Putamen (tissue), 1 donor: ENCODE measurements around the gene CCNQ.
A peak's percentile ranks its signal among the peaks of the same experiment; 100 is the strongest.
"Not testable (repeated sequence)": the region's sequence is repeated elsewhere in the genome, so short reads cannot be mapped to it uniquely, and the experiment has no call there.

Experiments used
- DNase-seq: peaks from one replicate; pipeline ENCODE4 v3.0.0-alpha.2; 2016; ENCODE audit warnings: low spot score

Gene CCNQ

GRCh38 chrX:153623310-153624029 lies 24.5 kb upstream of the CCNQ start:
- no peak for DNase-seq

- no peak for DNase-seq
Measured at GRCh38 chrX:153622661-153623309, 23.8 kb upstream of the CCNQ start.

- DNase-seq: no peak
Measured at GRCh38 chrX:153621949-153622598, 23.1 kb upstream of the CCNQ start.

GRCh38 chrX:153620576-153620975 lies 21.6 kb upstream of the CCNQ start:
- DNase-seq: no peak

- no peak for DNase-seq
Measured at GRCh38 chrX:153614818-153615217, 15.9 kb upstream of the CCNQ start.

- no peak for DNase-seq
Measured at GRCh38 chrX:153612413-153612812, 13.5 kb upstream of the CCNQ start.

- no peak for DNase-seq
Measured at GRCh38 chrX:153611298-153612095, 12.6 kb upstream of the CCNQ start.

GRCh38 chrX:153610836-153611213 lies 11.9 kb upstream of the CCNQ start:
- no peak for DNase-seq

GRCh38 chrX:153609917-153610835 lies 11.2 kb upstream of the CCNQ start:
- peak; percentile 68 for DNase-seq

GRCh38 chrX:153608806-153609205 lies 9.9 kb upstream of the CCNQ start:
- DNase-seq: no peak

- DNase-seq: no peak
Measured at GRCh38 chrX:153608376-153608775, 9.4 kb upstream of the CCNQ start.

- DNase-seq: no peak
Measured at GRCh38 chrX:153606503-153606902, 7.6 kb upstream of the CCNQ start.

GRCh38 chrX:153604666-153605380 lies 5.9 kb upstream of the CCNQ start:
- DNase-seq: not testable (repeated sequence)

- DNase-seq: no peak
Measured at GRCh38 chrX:153603131-153603656, 4.3 kb upstream of the CCNQ start.

- no peak for DNase-seq
Measured at GRCh38 chrX:153602601-153603000, 3.7 kb upstream of the CCNQ start.

GRCh38 chrX:153601511-153602110 lies 2.7 kb upstream of the CCNQ start:
- no peak for DNase-seq

GRCh38 chrX:153600921-153601320 lies 2.0 kb upstream of the CCNQ start:
- no peak for DNase-seq

GRCh38 chrX:153600032-153600373 lies 1.1 kb upstream of the CCNQ start:
- no peak for DNase-seq

GRCh38 chrX:153599192-153600031 lies 473 bp upstream of the CCNQ start:
- peak; percentile 85 for DNase-seq
